ENCODE results near the gene CDC42EP3. TPM values are rescaled to one million over a fixed set of nuclear protein-coding genes. Genes with fewer than 3 reads are reported as not detected.

CDC42EP3 gene
- total RNA-seq, 4 donors from 2014 or later, result 9.0 to 38.0 (median 23.5) TPM

GRCh38 chr2:37711831-37712230, 40.4 kb upstream of the CDC42EP3 start:
- no peaks in the 10 kb centered on the region for H3K36me3 ChIP-seq
- 84% methylated on average over 2 of the region's 2 CpGs for WGBS
- no peak for TF ChIP-seq POLR2AphosphoS5 (IDR thresholded peaks at IDR 0.05)
- TF ChIP-seq EP300 (IDR thresholded peaks at IDR 0.05), result no peak
- no peak for TF ChIP-seq POLR2A (IDR thresholded peaks at IDR 0.05)
- TF ChIP-seq CTCF (IDR thresholded peaks at IDR 0.05), result no peak
- no peak overlapping the region for H3K27ac ChIP-seq
- H3K4me1 ChIP-seq, result no peaks in the 10 kb centered on the region
- no peaks in the 10 kb centered on the region for H3K9me3 ChIP-seq
- H3K4me3 ChIP-seq, result no peak overlapping the region
- DNase-seq (ENCODE audit: low spot score in 2 of 2), result no peak
- H3K27me3 ChIP-seq, result no peaks in the 10 kb centered on the region

GRCh38 chr2:37711308-37711731, 39.9 kb upstream of the CDC42EP3 start:
- no peaks in the 10 kb centered on the region for H3K4me1 ChIP-seq
- H3K27ac ChIP-seq, result no peak overlapping the region
- H3K4me3 ChIP-seq, result no peak overlapping the region
- no peaks in the 10 kb centered on the region for H3K27me3 ChIP-seq
- H3K36me3 ChIP-seq, result no peaks in the 10 kb centered on the region
- no peaks in the 10 kb centered on the region for H3K9me3 ChIP-seq
- no peak for DNase-seq (ENCODE audit: low spot score in 2 of 2)
- TF ChIP-seq POLR2A (IDR thresholded peaks at IDR 0.05) (no peak), EP300 (IDR thresholded peaks at IDR 0.05) (no peak), POLR2AphosphoS5 (IDR thresholded peaks at IDR 0.05) (no peak), CTCF (IDR thresholded peaks at IDR 0.05) (no peak)
- 56% methylated on average over 1 of the region's 1 CpG for WGBS

- H3K9me3 ChIP-seq, result no peaks in the 10 kb centered on the region
- H3K4me3 ChIP-seq, result no peak overlapping the region
- H3K27me3 ChIP-seq, result no peaks in the 10 kb centered on the region
- no peaks in the 10 kb centered on the region for H3K4me1 ChIP-seq
- H3K36me3 ChIP-seq, result no peaks in the 10 kb centered on the region
- TF ChIP-seq POLR2AphosphoS5 (IDR thresholded peaks at IDR 0.05), result no peak
- TF ChIP-seq POLR2A (IDR thresholded peaks at IDR 0.05), result no peak
- TF ChIP-seq CTCF (IDR thresholded peaks at IDR 0.05), result no peak
- no peak for TF ChIP-seq EP300 (IDR thresholded peaks at IDR 0.05)
- 94% methylated on average over 4 of the region's 4 CpGs for WGBS
- H3K27ac ChIP-seq, result no peak overlapping the region
- no peak for DNase-seq (ENCODE audit: low spot score in 2 of 2)
Observed at GRCh38 chr2:37709111-37709510, 37.7 kb upstream of the CDC42EP3 start.

- Histone ChIP-seq H3K4me3 (no peak overlapping the region), H3K9me3 (no peaks in the 10 kb centered on the region), H3K27ac (no peak overlapping the region), H3K27me3 (no peaks in the 10 kb centered on the region), H3K4me1 (no peaks in the 10 kb centered on the region), H3K36me3 (no peaks in the 10 kb centered on the region)
- 79% methylated on average over 2 of the region's 2 CpGs for whole genome bisulfite sequencing
- DNase-seq (ENCODE audit: low spot score in 2 of 2), result no peak
- TF ChIP-seq CTCF (IDR thresholded peaks at IDR 0.05), result no peak
- no peak for TF ChIP-seq POLR2A (IDR thresholded peaks at IDR 0.05)
- no peak for TF ChIP-seq EP300 (IDR thresholded peaks at IDR 0.05)
- no peak for TF ChIP-seq POLR2AphosphoS5 (IDR thresholded peaks at IDR 0.05)
Observed at GRCh38 chr2:37708146-37708545, 36.7 kb upstream of the CDC42EP3 start.

GRCh38 chr2:37707393-37707792, 36.0 kb upstream of the CDC42EP3 start:
- Histone ChIP-seq H3K27ac (no peak overlapping the region), H3K9me3 (no peaks in the 10 kb centered on the region), H3K27me3 (no peaks in the 10 kb centered on the region), H3K4me1 (no peaks in the 10 kb centered on the region), H3K36me3 (no peaks in the 10 kb centered on the region), H3K4me3 (no peak overlapping the region)
- DNase-seq (ENCODE audit: low spot score in 2 of 2), result no peak
- WGBS, result 100% methylated on average over 1 of the region's 1 CpG
- no peak for TF ChIP-seq EP300 (IDR thresholded peaks at IDR 0.05)
- no peak for TF ChIP-seq POLR2AphosphoS5 (IDR thresholded peaks at IDR 0.05)
